HG03097 (cell line): ENCODE data around the gene HEATR5B.
"Not testable (repeated sequence)": the region's sequence is repeated elsewhere in the genome, so short reads cannot be mapped to it uniquely, and the experiment has no call there.

Source experiments
- ATAC-seq: cut with Tn5 transposase; IDR thresholded peaks from one replicate; pipeline ENCODE4 v1.9.1; 2021; ENCODE audit not compliant: unreplicated experiment, low FRiP score

Gene HEATR5B

GRCh38 chr2:36993841-36994620 lies 90.1 kb downstream of the HEATR5B start:
- ATAC-seq = no peak

DNA sequence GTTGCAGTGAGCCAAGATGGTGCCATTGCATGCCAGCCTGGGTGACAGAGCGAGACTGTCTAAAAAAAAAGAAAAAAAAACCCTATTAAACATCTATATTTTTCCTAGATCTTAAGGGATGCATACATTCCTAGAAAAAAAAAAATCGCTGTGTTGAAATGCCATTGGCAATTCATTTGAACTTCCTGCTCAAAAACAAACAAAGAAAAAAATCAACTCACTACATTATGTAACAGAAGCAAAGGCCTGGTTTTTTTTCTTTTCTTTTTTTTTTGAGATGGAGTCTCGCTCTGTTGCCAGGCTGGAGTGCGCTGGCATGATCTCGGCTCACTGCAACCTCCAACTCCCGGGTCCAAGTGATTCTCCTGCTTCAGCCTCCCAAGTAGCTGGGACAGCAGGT lies 96.2 kb downstream of the HEATR5B start:
- no peak for ATAC-seq

- ATAC-seq = no peak
Observed at GRCh38 chr2:36982467-36982866, 101.7 kb downstream of the HEATR5B start.

- no peak for ATAC-seq
Observed at GRCh38 chr2:36981911-36982310, 102.3 kb downstream of the HEATR5B start.

- ATAC-seq = not testable (repeated sequence)
Observed at GRCh38 chr2:36979007-36979406, 105.2 kb downstream of the HEATR5B start.

DNA sequence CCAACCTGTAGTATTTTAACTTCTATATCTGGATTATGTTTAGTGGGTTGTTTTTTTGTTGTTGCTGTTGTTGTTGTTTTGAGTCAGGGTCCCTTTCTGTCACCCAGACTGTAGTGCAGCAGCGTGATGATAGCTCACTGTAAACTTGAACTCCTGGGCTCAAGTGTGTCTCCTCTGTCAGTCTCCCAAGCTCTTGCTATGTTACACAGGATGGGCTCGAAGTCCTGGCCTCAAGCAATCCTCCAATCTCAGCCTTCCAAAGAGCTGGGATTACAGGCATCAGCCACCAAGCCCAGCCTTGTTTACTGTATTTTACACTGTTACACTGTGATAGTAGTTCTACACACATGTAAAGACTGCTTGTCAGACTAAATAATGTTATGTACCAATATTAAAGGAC lies 108.1 kb downstream of the HEATR5B start:
- no peak for ATAC-seq

DNA sequence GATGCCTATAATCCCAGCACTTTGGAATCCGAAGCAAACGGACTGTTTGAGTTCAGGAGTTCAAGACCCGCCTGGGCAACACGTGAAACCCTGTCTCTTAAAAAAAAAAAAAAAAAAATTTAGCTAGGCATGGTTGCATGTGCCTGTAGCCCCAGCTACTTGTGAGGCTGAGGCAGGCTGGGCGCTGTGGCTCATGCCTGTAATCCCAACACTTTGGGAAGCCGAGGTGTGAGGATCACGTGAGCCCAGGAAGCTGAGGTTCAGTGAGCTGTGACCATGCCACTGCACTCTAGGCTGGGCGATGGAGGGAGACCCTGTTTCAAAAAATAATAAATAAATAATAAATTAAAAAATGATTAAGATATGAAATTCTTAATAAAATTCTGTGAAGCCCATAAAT lies 108.9 kb downstream of the HEATR5B start:
- ATAC-seq = no peak

GRCh38 chr2:36973320-36973719 lies 110.9 kb downstream of the HEATR5B start:
- no peak for ATAC-seq

DNA sequence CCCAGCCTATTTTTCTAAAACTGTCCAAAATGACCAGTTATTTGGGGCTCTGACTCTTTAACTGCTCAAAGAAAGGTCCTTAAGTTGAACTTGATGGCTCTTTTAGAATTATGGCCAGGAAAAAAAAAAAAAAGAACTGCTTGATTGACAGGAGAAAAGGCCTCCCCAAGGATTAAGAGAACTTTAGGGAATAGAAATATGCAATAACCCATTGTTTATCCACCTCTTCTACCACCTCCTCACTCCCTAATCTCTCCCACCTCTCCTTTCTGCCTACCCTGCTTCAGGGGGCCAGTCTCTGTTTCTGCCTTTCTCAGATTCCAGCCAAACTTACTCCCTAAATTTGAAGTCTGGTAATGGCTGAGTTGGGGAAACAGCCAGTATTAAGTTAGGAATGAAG lies 112.2 kb downstream of the HEATR5B start:
- no peak for ATAC-seq

GRCh38 chr2:36967236-36967876 lies 116.8 kb downstream of the HEATR5B start:
- no peak for ATAC-seq

GRCh38 chr2:36966370-36967235 lies 117.6 kb downstream of the HEATR5B start, which contains the start of gene STRN:
STRN (minus strand) TSS chr2:36966536; CDS start chr2:36966463, 73 bp downstream.
- ATAC-seq = peak; percentile 98

- ATAC-seq = no peak
Observed at GRCh38 chr2:36965751-36966369, 118.3 kb downstream of the HEATR5B start.

DNA sequence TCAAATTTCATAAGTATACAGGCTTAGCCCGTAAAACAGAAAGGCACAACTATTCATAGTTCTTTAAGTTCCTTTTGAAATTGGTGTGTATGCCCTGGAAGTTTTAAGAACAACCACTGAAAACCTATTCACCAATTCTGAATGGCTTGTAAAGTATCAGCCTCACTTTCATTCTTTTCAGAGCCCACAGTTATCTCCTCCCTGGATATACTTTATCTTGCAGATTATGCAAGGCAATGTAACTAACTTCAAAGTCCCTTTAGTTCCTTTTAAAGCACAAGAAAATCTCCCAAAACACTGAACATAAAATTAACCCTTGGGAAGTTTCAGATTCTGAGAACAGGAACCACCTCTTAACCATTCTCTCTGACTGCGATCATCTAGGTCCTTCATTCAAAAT lies 119.0 kb downstream of the HEATR5B start:
- ATAC-seq = no peak

GRCh38 chr2:36964496-36965058 lies 119.6 kb downstream of the HEATR5B start:
- ATAC-seq = no peak

- ATAC-seq = no peak
Observed at GRCh38 chr2:36963734-36964133, 120.4 kb downstream of the HEATR5B start.

GRCh38 chr2:36963106-36963505 lies 121.1 kb downstream of the HEATR5B start:
- ATAC-seq = no peak

DNA sequence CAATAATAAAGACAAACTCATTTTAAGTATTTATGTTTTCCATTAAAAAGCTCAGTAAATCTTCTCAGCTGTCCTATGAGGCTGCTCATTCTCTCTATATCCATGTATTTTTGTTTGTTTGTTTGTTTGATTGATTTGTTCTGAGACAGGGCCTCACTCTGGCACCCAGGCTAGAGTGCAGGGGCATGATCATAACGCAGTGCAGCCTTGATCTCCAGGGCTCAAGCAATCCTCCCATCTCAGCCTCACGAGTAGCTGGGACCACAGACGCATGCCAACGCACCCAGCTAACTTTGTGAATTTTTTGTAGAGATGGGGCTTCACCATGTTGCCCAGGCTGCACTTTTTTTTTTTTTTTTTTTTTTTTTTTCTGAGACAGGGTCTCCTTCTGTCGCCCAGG lies 123.4 kb downstream of the HEATR5B start:
- no peak for ATAC-seq

DNA sequence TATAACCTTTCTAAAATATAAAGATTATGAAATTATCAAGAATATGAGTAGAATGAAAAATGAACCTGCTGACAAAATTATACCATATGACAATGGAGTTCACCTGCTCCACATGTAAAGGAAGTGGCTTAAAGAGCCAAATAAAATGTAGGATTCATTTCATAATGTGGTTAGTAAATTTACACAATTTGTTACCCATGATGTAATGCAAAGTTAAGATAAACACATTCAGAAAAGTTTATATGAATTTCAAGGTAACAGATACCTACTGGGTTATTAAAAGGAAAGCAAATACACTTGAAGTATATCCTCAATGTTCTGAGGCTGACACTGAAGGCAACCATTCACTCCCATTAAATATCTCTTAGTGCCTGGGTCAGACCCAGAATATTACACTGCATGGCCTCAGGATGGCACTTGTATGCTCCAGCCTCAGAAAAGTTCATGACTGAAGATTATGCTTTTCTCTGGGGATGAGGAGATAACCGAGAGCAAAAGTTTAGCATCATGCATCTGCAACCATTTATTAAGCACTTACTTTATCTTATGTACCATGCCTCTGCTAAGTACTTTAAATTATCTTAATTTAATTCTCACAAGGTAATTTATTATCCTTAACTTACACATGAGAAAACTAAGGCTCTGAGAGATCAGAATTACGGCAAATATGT lies 124.0 kb downstream of the HEATR5B start:
- no peak for ATAC-seq

DNA sequence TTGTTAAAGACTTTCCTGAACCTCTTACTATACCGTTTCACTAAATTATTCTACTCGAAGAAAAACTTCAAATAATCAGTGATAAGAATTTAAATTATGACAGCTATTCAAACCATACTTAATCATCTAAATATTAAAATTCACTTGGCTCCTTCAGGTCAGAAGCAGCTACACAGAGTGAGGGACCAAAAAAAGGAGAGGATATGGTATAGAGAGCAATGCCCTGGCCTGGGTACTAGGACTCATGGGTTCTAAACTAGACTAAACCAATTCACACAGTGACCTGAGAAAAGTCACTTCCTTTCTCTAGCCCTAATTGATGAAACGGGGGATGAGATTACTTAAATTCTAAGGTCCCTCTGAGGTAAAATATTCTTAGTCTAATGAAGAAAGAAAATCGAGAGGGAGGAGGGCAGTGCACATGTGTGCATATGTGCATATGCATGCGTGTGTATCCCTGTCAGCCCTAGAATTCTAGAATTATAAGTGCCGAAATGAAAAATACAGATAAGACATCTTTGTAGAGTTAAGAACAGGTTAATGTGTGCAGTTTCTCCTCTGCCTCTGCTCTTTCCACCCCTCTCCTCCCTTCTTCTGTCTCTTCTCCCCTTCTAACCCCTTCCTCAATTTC lies 129.1 kb downstream of the HEATR5B start:
- no peak for ATAC-seq
